NCI-H510A treated with DMSO at 0.1 percent for 48 hours (cell line): Measurements from ENCODE around the gene C1GALT1.
"Not testable (repeated sequence)": the region's sequence is repeated elsewhere in the genome, so short reads cannot be mapped to it uniquely, and the experiment has no call there.

Source experiments
- DNase-seq: peaks from one replicate; lab custom pipeline; 2025; lab: John Stamatoyannopoulos, UW

Gene C1GALT1

DNA sequence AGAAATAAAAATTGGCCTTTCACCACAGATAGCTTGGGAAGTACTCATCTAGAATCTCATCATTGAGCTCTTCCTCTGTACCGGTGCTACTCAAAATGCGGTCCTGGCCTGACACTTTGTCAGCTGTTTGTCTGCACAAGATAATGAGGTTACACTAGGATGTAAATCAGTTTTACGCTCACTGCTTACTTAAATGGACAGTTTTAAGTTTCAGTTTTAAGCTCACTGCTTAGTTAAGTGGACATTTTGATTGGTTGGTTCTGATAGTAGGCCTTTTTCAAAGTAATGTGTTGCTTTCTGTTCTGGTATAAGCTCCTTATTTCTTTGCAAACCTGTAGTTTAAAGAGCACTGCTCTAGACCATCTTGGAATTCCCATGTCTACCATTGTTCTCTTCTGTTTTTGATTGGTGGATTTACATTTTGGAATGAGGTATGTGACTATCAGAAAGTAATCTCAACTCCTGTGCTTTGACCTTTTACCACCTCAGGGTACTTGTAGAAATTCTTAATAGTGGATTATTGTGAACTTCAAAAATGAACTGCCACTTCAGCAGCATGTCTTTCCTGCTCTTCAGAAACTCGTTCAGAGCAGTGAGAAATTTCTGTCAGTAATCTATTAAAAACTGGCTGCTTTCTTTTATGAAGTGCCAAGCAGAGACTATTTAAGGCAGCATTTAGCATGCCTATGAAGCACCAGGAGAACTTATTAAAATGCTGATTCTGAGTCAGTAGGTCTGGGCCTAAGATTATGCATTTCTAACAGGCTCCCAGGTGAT lies 55.0 kb downstream of the C1GALT1 start:
- DNase-seq = no peak

DNA sequence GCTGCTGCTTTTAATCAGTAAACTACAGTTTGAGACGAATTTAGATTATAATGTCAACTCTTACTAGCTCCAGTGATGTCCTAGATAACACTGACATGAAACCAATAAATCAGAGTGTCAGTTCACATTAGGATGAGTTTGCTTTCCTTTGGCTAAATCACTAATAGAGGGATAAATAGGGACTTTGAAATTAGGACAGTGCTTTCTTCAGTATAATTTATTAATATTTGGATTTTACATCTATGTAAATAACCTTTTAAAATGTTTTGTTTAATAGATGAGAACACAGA lies 55.6 kb downstream of the C1GALT1 start:
- no peak for DNase-seq

DNA sequence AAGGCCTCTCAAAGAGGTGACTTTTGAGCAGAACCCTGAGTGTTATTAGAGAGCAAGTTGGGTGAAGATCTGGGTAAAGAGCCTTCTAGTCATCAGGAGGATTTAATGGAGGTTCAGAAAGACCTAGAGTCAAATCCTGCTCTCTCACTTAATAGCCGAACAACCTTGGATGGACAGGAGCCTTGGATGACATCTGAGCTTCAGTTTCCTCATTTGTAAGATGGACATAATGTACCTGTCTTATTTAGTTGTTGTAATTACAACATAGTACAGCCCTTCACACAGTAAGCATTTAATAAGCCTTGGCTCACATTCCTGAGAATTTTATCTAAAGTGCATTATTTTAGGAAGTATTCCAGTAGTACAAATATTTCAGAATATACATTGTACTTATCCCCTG lies 57.0 kb downstream of the C1GALT1 start:
- no peak for DNase-seq

DNA sequence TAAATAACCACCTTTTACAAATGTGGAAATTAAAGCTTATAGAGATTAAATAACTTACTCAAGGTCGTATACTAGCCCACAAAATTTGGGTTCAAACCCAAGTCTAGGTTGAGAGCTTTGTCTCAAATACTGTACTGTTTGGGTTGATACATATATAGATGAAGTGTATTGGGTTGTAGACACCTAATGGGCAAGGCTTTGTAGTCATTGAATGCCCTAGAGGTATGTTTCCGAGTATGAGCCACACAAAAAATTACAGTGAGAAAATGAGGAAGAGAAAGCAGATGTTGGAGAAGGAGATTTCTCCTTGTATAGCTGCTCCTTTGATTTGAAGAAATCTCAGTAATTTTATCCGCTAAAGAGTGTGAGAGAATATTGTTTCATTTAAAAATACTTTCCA lies 60.6 kb downstream of the C1GALT1 start:
- DNase-seq = no peak

DNA sequence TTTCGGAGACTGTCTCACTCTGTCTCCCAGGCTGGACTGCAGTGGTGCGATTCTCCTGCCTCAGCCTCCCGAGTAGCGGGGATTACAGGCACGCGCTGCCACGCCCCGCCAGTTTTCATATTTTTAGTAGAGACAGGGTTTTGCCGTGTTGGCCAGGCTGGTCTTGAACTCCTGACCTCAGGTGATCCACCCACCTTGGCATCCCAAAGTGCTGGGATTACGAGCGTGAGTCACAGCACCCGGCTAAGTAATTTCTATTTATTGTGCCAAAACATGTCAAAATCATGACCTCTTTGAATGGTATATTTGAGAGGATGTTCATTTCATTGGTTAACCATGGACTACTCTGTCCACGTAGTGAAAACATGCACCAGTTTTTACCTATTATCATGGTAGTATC lies 62.9 kb downstream of the C1GALT1 start:
- not testable (repeated sequence) for DNase-seq

DNA sequence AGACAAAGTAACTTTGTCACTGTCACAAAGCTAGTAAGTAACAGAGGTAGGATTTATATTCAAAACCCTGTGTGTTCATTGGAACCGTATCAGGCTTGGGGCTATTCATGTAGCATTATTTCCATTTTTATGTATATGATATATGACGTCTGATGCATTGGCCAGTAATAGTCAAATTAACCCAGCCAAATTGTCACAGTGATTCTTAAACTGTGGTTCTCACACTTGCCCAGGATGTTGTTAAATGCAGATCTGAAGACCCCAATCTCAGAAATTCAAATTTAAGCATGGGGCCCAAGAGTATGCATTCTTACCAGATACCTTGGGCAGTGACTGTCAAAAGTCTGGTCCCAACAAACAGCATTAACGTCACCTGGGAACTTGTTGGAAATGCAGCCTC lies 63.9 kb downstream of the C1GALT1 start:
- no peak for DNase-seq

DNA sequence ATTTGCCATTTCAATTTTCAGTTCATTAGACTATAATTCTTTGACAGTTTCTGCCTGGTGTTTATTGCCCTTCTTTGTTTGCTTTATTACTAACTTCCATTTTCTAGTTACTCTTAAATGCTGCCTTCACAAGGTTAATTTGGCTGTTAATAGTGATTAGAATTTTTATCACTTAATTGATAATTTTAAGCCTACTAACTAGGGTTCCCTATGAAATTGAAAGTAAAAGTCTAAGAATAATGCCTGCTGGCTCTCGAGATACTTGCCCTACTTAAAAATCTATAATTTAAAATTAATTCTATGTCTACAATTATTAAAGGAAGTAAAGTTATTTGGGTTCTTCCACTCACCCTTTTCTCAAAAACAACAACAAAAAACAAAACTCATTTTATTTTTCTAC lies 65.3 kb downstream of the C1GALT1 start:
- no peak for DNase-seq

DNA sequence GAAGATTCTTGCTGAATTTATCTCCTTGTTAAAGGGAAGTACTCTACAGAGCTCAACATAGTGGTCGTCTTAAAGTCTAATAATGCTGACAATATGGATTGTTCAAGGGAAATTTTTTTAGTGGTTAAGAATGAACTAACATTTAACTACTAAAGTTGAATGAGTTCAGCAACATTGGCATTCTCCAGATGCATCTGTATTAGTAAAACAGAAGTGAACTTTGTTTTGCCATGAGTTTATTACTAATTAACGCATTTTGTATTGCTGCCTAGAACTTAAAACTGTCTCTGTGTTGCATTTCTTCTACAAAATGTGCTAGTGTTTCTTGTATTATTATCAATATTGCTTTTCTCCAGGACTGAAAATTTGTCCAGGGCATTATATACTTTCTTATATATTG lies 67.5 kb downstream of the C1GALT1 start:
- DNase-seq = no peak

DNA sequence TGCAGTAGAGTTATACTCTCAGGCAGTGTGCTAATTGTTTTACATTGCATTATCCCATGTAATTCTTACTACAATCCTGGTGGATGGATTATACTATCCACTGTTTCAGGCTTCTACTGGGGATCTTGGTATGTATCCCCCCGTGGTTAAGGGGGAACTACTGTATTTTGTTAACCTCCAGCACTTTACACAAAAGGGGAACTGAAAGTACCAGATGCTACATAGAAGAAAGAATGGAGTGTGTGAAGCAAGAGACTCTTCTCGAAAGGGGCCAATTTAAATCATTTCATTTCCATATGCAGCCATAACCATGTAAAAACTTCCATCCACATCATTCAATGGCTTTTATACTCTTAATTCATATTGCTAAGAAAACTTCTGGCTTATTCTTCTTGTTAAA lies 69.4 kb downstream of the C1GALT1 start:
- no peak for DNase-seq

DNA sequence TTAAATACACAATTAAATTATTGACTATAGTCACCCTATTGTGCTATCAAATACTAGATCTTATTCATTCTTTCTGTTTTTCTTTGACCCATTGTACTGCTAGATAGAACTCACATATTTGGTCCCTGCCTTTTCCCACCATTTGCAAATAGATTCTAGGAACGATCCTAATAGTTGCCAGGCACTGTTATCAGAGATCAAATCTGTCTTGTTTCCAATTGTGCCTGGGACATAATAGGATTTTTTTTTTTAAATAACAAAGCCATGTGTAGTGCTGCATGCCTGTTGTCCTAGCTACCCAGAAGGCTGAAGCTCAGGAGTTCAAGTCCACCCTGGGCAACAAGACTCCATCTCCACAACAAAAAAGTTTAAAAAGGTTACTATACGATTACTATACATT lies 72.0 kb downstream of the C1GALT1 start:
- DNase-seq = no peak

DNA sequence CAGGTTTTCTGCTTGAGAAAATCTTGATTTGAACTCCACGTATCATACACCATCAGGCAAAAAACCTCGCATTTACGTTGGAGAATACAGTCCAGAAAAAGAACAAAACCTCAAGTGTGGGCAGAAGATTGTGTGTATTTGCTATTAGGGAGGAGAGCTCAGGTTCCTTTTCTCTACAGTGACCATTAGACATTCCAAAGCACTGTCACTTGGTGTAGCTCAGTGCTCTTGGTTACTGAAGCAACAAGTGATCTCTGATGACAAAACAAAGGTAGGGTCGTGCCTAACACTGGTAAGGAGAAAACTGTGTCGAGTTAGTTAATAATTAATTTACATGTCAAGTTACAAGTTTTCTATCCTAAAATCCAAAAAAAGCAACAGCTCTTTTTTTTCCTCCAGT lies 72.6 kb downstream of the C1GALT1 start:
- DNase-seq = no peak

DNA sequence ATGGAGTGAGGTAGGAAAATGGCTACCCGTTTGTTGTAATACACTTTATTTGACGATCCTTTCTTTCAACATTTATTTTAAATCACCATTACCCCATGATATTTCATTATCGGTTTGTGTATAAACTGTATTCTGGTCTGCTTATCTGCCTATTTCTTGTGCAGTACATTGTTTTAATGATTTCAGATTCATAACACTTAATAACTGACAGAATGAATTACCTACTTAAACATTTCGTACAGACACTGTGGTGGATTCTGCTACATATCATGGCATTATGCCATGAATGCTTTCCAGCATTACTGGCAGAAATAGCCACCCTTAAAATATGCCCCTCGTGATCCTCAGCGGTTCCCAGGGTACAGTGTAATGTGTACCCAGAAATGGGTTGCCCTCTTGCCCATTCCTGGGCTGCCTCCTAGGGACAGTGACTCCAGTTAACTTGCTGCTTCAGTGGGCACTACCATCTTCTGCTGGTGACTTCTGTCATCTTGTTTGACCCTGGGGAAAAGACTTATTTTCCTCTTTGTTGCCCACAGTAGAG lies 74.5 kb downstream of the C1GALT1 start:
- DNase-seq = no peak

DNA sequence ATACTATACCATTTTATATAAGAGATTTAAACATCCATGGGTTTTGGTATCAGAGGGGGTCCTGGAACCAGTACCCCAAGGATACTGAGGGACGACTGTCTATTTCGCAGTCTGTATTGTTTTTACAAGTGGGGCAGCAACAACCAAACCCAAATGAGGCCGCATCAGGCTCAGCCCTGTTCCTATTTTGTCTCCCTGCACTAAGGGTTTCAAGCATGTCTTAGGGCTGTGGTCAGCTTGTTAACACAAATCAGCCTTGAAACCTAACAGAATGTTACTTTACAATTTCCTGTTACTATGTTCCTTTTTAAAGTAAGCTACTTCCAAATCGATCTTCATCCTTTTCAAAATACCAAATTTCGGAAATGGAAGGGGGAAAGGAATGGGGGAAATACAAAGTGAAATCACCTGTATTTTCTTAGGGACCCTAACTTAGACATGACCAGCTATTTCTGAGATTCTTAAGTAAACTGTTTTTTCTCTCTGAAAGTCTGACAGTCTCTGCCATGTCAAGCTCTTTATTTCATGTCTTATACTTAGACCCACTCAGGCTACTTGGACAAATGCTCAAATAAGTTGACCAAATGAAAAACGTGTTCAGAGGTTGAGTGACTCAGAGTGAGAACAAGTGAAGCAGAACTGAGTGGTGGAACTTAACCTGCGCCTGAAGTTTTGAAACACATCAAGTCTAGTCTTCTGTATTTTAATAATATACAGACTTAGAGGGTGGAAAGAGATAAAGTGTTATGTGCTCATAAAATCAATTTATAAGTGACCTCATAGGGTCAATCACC lies 75.8 kb downstream of the C1GALT1 start:
- peak; percentile 40 for DNase-seq

DNA sequence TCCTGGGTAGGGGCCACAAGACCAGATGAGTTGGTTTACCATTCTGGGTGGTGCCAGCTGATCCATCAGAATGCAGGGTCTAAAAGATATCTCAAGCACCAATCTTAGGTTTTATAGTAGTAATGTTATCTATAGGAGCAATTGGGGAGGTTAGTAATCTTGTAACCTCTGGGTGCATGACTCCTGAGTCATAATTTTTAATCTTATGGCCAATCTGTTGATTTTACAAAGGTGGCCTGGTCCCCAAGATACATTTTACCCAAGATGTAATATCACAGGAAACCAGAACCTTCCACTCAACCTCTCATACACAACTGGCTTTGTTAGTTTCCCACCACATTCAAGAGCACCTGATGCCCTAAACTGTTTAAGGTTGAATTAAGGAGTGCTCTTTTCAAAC lies 79.5 kb downstream of the C1GALT1 start:
- no peak for DNase-seq

DNA sequence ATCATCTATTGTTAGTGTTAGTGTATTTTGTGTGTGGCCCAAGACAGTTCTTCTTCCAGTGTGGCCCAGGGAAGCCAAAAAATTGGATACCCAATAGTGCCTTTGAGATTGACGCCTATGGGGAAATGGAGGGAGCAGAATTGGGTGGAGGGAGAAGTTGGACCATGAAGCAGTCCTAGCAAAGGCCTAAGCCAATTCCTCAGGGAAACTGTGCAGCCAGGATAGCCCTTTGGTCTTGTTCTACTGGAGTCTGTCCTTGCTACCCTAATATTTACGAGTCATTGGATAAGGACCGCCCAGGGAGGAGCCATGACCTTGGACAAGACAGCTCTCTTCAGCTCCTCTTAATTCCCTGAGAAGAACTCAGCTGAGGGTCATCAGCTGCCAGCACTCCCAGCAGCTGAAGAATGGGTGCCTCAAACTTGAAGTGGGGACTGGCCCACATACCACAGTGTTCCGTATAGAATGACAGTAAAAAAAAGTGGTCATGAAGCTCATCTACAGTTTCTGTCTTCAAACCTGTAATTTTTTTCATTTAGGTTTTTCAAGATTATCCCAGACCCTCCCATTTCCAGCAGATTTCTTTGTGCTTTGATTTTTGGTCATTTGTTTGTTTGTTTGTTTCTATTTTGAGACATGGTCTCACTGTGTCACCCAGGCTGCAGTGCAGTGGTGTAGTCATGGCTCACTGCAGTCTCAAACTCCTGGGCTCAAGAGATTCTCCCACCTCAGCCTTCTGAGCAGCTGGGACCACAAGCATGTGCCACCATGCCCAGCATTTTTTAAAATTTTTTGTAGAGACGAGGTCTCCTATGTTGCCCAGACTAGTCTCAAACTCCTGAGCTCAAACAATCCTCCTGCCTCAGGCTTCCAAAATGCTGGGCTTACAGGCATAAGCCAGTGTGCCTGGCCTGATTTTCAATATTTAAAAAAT lies 81.2 kb downstream of the C1GALT1 start:
- no peak for DNase-seq

DNA sequence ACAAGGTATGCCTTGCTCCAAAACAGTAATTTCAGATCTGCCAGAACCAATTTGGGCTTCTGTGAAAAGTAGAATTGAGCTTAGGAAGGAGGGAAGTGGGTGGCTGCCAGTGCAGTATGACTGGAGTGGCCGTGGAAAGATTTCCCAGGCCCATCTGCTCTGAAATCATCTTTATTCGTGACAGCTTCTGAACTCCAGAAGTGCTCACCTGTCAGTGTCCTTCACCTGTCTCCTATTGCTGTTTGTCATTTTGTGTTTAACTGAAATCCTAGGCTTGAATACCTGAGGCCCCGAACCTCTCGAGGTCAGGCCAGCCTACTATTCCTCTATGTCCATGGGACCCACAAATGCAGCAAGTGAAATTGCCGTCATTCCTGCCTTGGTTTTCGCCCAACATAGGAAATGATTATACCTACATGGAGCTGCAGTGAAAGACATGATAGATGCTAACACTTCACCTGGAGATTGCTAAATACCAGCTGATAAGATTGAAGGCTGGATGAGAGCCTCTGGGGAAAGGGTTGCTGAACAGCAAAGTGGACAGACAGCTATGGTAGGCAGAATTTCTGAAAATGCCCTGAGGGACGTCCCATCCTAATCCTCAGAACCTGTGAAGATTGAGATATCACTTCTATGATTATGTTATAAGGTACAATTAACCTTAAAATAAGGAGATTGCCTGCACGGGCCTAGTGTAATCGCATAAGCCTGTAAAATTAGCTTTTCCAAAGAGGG lies 82.1 kb downstream of the C1GALT1 start:
- DNase-seq = no peak

DNA sequence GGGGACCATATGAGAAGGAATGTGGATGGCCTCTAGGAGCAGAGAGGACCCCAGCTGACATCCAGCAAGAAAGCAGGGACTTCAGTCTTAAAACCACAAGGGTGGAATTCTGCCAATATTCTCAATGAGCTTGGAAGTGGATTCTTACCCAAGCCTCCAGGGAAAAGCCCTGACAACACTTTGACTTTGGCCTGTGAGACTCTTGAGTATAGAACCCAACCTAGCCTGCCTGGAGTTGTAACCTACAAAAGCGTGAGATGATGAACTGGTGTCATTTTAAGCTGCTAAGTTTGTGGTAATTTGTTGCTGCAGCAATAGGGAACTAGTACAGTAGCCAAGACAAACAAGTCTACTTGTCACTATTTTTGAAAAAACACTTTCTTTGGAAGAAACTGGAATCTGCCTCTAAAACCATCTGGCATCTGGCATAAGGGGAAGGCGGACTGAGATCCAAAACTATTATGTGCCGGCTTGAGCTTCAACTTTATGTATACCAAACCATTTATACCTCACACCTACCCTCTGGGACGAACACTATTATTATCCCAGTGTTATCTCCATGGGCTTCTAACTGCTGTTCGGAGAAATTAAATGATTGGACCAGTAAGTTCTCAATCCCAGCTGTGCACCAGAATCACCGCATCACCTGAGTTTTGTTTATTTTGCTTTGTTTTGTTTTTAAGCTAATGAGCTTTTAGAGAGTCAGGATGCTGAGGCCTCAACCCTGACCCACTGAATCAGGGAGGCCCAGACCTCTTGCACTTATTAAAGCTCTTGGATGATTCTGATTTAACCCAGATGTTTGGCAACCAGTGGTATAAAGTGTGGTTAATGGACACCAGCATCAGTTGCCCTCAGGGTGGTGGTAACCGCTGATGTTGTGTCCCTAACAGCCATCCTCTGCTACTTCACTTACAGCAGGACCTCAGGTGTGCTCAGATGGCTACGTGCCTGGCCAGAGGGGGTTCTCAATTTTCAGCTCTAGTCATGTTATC lies 83.0 kb downstream of the C1GALT1 start:
- no peak for DNase-seq

DNA sequence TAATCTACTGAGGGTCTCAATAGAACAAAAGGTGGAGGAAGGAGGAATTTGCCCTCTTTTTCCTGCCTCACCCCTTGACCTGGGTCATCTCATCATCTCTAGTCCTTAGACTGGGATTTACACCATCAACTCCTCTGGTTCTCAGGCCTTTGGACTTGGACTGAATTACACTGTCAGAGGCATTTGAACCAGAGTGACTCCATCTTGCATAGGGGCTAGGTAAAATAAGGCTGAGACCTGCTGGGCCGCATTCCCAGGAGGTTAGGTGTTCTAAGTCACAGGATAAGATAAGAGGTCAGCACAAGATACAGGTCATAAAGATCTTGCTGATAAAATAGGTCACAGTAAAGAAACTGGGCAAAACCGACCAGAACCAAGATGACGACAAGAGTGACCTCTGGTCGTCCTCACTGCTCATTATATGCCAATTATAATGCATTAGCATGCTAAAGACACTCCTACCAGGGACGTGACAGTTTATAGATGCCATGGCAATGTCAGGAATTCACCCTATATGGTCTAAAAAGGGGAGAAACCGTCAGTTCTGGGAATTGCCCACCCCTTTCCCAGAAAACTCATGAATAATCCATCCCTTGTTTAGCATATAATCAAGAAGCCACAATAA lies 84.0 kb downstream of the C1GALT1 start:
- no peak for DNase-seq

DNA sequence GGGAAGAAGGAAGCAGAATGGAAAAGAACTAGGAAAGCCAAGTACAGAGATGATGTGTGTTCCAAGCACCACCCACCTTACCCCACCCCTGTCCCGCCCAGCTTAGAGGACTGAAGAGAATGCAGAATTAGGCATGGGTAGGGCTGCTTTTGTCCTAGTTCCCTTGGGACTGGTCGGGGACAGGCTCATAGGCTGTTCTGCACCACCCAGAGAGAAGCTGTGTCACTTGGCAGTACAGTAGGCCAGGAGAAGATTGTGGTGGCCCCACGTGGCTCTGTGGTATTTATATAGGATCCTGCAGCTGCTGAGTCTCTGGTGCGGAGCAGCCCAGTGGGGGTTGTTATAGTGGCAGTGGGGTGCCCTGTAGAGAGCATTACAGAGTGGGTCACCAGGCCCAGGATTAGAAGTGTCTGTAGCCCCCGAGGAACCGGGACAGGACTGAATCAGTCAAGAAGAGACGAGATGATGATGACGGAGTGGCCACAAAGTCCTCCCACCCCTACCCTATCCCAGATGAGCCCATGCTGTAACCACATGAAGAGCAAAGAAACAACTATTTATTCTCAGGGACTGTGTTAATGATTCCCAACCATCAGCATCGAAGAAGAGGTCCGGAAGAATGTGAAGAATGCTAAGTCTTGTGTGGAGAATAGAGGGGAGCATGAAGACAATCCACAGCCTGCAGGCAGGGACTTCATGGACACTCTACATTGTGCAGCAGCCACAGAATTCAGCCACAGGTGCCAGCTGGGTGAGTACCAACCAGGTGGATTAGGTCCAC lies 88.9 kb downstream of the C1GALT1 start:
- DNase-seq = no peak
